HCT116 (cell line): ENCODE measurements around the gene KIRREL3. TPM values are rescaled to one million over a fixed set of nuclear protein-coding genes. Genes with fewer than 3 reads are reported as not detected.

Experiments used
- ATAC-seq: fragments of 200-7000 bp; cut with Tn5 transposase; 2 replicates; pipeline ENCODE4 v1.9.1; 2020; ENCODE audit warnings: mild to moderate bottlenecking, moderate library complexity
- BruUV-seq: library from RNA; stranded (reverse); fragments of 400-500 nt; replicated peaks from 2 replicates; lab custom pipeline; 2021; lab: Mats Ljungman, UMichigan
- CTCF ChIA-PET: fragments of 300-600 bp; sonication (Branson Sonifier 250); formaldehyde crosslinking; loops from one replicate; lab custom pipeline; 2021; ENCODE audit warnings: antibody characterized with exemption; lab: Charles Lee
- POLR2A ChIA-PET: fragments of 300-600, 350-600 bp; sonication (Branson Sonifier 250); formaldehyde crosslinking; loops from one replicate; lab custom pipeline; 2021; ENCODE audit warnings: antibody characterized with exemption; lab: Charles Lee
- RAD21 ChIA-PET, 2 experiments: fragments of 300-600 bp; sonication (Branson Sonifier 250); formaldehyde crosslinking; loops; one replicate each; lab custom pipeline; 2023; ENCODE audit warnings: low total read pairs in 2 of 2; ENCODE audit not compliant: uncharacterized antibody in 2 of 2, unreplicated experiment in 2 of 2, low non-redundant PET in 1 of 2; lab: Charles Lee
- DNase-seq: peaks from one replicate; pipeline ENCODE4 v3.0.0-alpha.2; 2010; ENCODE audit warnings: low read depth, low spot score
- H2AFZ ChIP-seq: fragments of 200-600 bp; shearing (Covaris generic), sonication (generic); 2 replicates; pipeline ENCODE4 v1.6.1; 2017; ENCODE audit warnings: low read depth, mixed run types, mixed read lengths, antibody characterized with exemption, low read length; ENCODE audit not compliant: poor library complexity, severe bottlenecking
- H3K27ac ChIP-seq: 2 replicates; pipeline ENCODE4 v1.5.1; 2012; ENCODE audit warnings: low read depth, low read length
- H3K27me3 ChIP-seq: fragments of 200-600 bp; sonication (generic); 2 replicates; pipeline ENCODE4 v1.6.1; 2016; ENCODE audit warnings: mixed run types, low read length, mixed read lengths; ENCODE audit not compliant: insufficient read depth
- H3K36me3 ChIP-seq, 2 experiments: fragments of 200-500 bp in 1 of 2; fragments of 200-600 bp in 1 of 2; sonication (Bioruptor generic) in 1 of 2; sonication (generic) in 1 of 2; 2 replicates each; pipeline versions ENCODE4 v1.5.1 to v1.6.1; 2014 to 2016; ENCODE audit warnings: low read length in 2 of 2, inconsistent platforms in 1 of 2, mixed read lengths in 1 of 2, mixed run types in 1 of 2; ENCODE audit not compliant: insufficient read depth in 2 of 2, control insufficient read depth in 1 of 2
- H3K4me1 ChIP-seq, 2 experiments: fragments of 200-600 bp in 1 of 2; sonication (generic) in 1 of 2; 2 replicates each; pipeline versions ENCODE4 v1.5.1 to v1.6.1; 2012 to 2017; ENCODE audit warnings: low read length in 2 of 2, inconsistent platforms in 1 of 2, mild to moderate bottlenecking in 1 of 2, mixed read lengths in 1 of 2, mixed run types in 1 of 2, moderate library complexity in 1 of 2; ENCODE audit not compliant: insufficient read depth in 2 of 2, control insufficient read depth in 1 of 2
- H3K4me2 ChIP-seq: fragments of 200-600 bp; sonication (generic); 2 replicates; pipeline ENCODE4 v1.6.1; 2017; ENCODE audit warnings: mixed run types, low read length, mixed read lengths
- H3K4me3 ChIP-seq, 2 experiments: fragments of 200-600 bp in 1 of 2; sonication (generic) in 1 of 2; replicated peaks in 1 of 2; 2 replicates each; pipeline ENCODE4 v1.5.1; 2011 to 2016; ENCODE audit warnings: low read length in 2 of 2, control low read depth in 1 of 2, low read depth in 1 of 2, mild to moderate bottlenecking in 1 of 2, mixed read lengths in 1 of 2, mixed run types in 1 of 2
- H3K79me2 ChIP-seq: fragments of 200-600 bp; sonication (generic); 2 replicates; pipeline ENCODE4 v1.6.1; 2017; ENCODE audit warnings: mild to moderate bottlenecking, mixed run types, low read length, moderate library complexity, mixed read lengths; ENCODE audit not compliant: insufficient read depth
- H3K9ac ChIP-seq: fragments of 200-600 bp; sonication (generic); 2 replicates; pipeline ENCODE4 v1.6.1; 2016; ENCODE audit warnings: low read length, mixed read lengths
- H3K9me2 ChIP-seq: fragments of 200-600 bp; sonication (generic), shearing (Covaris generic); 2 replicates; pipeline ENCODE4 v1.6.1; 2017; ENCODE audit warnings: mixed run types, mild to moderate bottlenecking, moderate library complexity; ENCODE audit not compliant: insufficient read depth
- H3K9me3 ChIP-seq, 2 experiments: fragments of 200-500 bp in 1 of 2; fragments of 200-600 bp in 1 of 2; sonication (Bioruptor generic) in 1 of 2; sonication (generic) in 1 of 2; 2 replicates each; pipeline ENCODE4 v1.6.1; 2014 to 2017; ENCODE audit warnings: low read length in 2 of 2, mixed read lengths in 2 of 2, inconsistent platforms in 1 of 2, low read depth in 1 of 2, mild to moderate bottlenecking in 1 of 2, mixed run types in 1 of 2, moderate library complexity in 1 of 2; ENCODE audit not compliant: control insufficient read depth in 1 of 2, insufficient read depth in 1 of 2
- H4K20me1 ChIP-seq: fragments of 200-600 bp; sonication (generic), shearing (Covaris generic); 2 replicates; pipeline ENCODE4 v1.6.1; 2017; ENCODE audit warnings: mixed run types, mild to moderate bottlenecking, moderate library complexity; ENCODE audit not compliant: insufficient read depth
- CBX3 ChIP-seq: IDR thresholded peaks from 2 replicates; pipeline ENCODE4 v1.6.1; 2012; ENCODE audit warnings: low read depth
- CEBPB ChIP-seq: IDR thresholded peaks from 2 replicates; pipeline ENCODE4 v1.6.1; 2012; ENCODE audit warnings: low read depth
- EGR1 ChIP-seq: IDR thresholded peaks from 2 replicates; pipeline ENCODE4 v1.6.1; 2012; ENCODE audit warnings: low read depth
- ELF1 ChIP-seq: IDR thresholded peaks from 2 replicates; pipeline ENCODE4 v1.6.1; 2012; ENCODE audit warnings: low read depth, borderline replicate concordance
- EZH2 ChIP-seq: fragments of 200-600 bp; sonication (generic); IDR thresholded peaks from 2 replicates; pipeline ENCODE4 v1.6.1; 2017; ENCODE audit warnings: antibody characterized with exemption, mixed run types
- EZH2phosphoT487 ChIP-seq: fragments of 200-600 bp; IDR thresholded peaks from 2 replicates; pipeline ENCODE4 v1.6.1; 2018; ENCODE audit warnings: antibody characterized with exemption, borderline replicate concordance
- FOSL1 ChIP-seq: IDR thresholded peaks from 2 replicates; pipeline ENCODE4 v1.6.1; 2012; ENCODE audit warnings: low read depth
- MAX ChIP-seq: IDR thresholded peaks from 2 replicates; pipeline ENCODE4 v1.6.1; 2012
- POLR2A ChIP-seq: IDR thresholded peaks from 2 replicates; pipeline ENCODE4 v1.7.0; 2011; ENCODE audit warnings: borderline replicate concordance; ENCODE audit not compliant: insufficient read depth, insufficient read length; ENCODE audit errors: extremely low read depth
- POLR2AphosphoS5 ChIP-seq: IDR thresholded peaks from 2 replicates; pipeline ENCODE4 v1.6.1; 2011; ENCODE audit warnings: mild to moderate bottlenecking, low read depth, low read length, moderate library complexity
- RAD21 ChIP-seq: IDR thresholded peaks from 2 replicates; pipeline ENCODE4 v1.6.1; 2012; ENCODE audit warnings: low read depth, mild to moderate bottlenecking
- SIN3A ChIP-seq: IDR thresholded peaks from 2 replicates; pipeline ENCODE4 v1.6.1; 2012; ENCODE audit warnings: low read depth
- TCF7L2 ChIP-seq: IDR thresholded peaks from 2 replicates; pipeline ENCODE4 v1.7.0; 2011; ENCODE audit warnings: borderline replicate concordance, inconsistent platforms; ENCODE audit not compliant: insufficient read depth, insufficient read length; ENCODE audit errors: extremely low read depth
- ZNF274 ChIP-seq: fragments of 200-500 bp; sonication (Bioruptor generic); IDR thresholded peaks from 2 replicates; pipeline ENCODE4 v1.6.1; 2014; ENCODE audit warnings: mild to moderate bottlenecking, low read depth, low read length, inconsistent platforms
- intact Hi-C: fragments of 100-400 bp; cut with micrococcal nuclease; formaldehyde crosslinking; loops from 2 replicates; pipeline ENCODE4 v1.10.0; 2022
- total RNA-seq: library from RNA; stranded (reverse); gene quantifications from one replicate; pipeline ENCODE4 v1.2.1, GENCODE V29; 2021; ENCODE audit not compliant: unreplicated experiment
- TF ChIP-seq, protein P1 (sequence below), 3 experiments: fragments of 200-600 bp in 1 of 3; sonication (generic) in 1 of 3; IDR thresholded peaks in 2 of 3; conservative IDR thresholded peaks in 1 of 3; 2 replicates each; pipeline ENCODE4 v1.5.1; 2012 to 2017; ENCODE audit warnings: low read depth in 2 of 3, low read length in 2 of 3, antibody characterized with exemption in 1 of 3, borderline replicate concordance in 1 of 3, control low read depth in 1 of 3, mild to moderate bottlenecking in 1 of 3, mixed read lengths in 1 of 3, mixed run types in 1 of 3, moderate library complexity in 1 of 3; ENCODE audit not compliant: insufficient read depth in 1 of 3
- TF ChIP-seq, protein P2 (sequence below): IDR thresholded peaks from 2 replicates; pipeline ENCODE4 v1.6.1; 2012

Gene KIRREL3
- total RNA-seq, 1 experiment from 2014 or later = not detected

DNA sequence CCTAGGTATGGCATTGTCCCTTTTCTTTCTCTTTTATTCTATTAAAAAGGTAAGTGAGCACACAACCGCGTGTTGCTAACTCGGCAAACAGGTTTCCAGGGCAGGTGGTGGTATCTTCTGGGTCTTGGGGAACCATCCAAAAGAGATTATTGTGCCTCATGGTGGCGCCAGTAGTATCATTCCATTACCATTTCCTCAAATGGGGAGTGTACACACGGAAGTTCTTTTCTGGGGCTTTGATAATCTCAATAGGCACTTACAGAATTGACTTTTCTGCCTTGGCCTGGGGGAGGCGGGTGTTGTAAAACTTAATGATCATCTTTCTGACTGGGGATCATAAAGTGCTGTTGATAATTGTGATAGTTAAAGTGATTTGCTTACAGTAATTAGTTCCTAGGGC, 234.1 kb downstream of the KIRREL3 start:
- RAD21 ChIA-PET = no interaction called here
- H3K27ac ChIP-seq = no peak overlapping the region

More for the DNA sequence above, 234.1 kb downstream of the KIRREL3 start:
- Histone ChIP-seq H3K4me3 (no peak overlapping the region), H3K9me2 (no peaks in the 10 kb centered on the region), H3K9ac (no peak overlapping the region), H3K4me2 (no peak overlapping the region), H3K27me3 (0 out of 2 replicates have a peak, but pooled peaks cover 6% of the 10 kb centered on the region), H4K20me1 (no peaks in the 10 kb centered on the region)
- CTCF ChIA-PET = no interaction called here
- no peak for ATAC-seq
- no peak for TF ChIP-seq POLR2A
- no peak for TF ChIP-seq ELF1
- TF ChIP-seq EZH2phosphoT487 = no peak
- no peak for TF ChIP-seq EZH2
- TF ChIP-seq MAX = no peak
- no peak for TF ChIP-seq CBX3
- TF ChIP-seq FOSL1 = no peak
- TF ChIP-seq, protein P1, sequence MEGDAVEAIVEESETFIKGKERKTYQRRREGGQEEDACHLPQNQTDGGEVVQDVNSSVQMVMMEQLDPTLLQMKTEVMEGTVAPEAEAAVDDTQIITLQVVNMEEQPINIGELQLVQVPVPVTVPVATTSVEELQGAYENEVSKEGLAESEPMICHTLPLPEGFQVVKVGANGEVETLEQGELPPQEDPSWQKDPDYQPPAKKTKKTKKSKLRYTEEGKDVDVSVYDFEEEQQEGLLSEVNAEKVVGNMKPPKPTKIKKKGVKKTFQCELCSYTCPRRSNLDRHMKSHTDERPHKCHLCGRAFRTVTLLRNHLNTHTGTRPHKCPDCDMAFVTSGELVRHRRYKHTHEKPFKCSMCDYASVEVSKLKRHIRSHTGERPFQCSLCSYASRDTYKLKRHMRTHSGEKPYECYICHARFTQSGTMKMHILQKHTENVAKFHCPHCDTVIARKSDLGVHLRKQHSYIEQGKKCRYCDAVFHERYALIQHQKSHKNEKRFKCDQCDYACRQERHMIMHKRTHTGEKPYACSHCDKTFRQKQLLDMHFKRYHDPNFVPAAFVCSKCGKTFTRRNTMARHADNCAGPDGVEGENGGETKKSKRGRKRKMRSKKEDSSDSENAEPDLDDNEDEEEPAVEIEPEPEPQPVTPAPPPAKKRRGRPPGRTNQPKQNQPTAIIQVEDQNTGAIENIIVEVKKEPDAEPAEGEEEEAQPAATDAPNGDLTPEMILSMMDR (IDR thresholded peaks at IDR 0.05 in 2 of 3, conservative IDR thresholded peaks at IDR 0.05 in 1 of 3; ENCODE audit: borderline replicate concordance in 1 of 3, insufficient read depth in 1 of 3, low read depth in 2 of 3, low read length in 2 of 3) = no peak
- no peak for TF ChIP-seq ZNF274
- TF ChIP-seq POLR2AphosphoS5 = no peak
- no peak for TF ChIP-seq CEBPB
- TF ChIP-seq SIN3A = no peak
- TF ChIP-seq EGR1 = no peak
- no peak for TF ChIP-seq RAD21
- TF ChIP-seq TCF7L2 = no peak
- TF ChIP-seq, protein P2, sequence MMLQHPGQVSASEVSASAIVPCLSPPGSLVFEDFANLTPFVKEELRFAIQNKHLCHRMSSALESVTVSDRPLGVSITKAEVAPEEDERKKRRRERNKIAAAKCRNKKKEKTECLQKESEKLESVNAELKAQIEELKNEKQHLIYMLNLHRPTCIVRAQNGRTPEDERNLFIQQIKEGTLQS = no peak
- TF ChIP-seq, all 23 proteins: peak for 0
- POLR2A ChIA-PET = no interaction called here
- DNase-seq = no peak
- no TSS peak for BruUV-seq
- Histone ChIP-seq H3K79me2 (no peaks in the 10 kb centered on the region), H2AFZ (no peak overlapping the region), H3K9me3 (no peaks in the 10 kb centered on the region), H3K36me3 (no peaks in the 10 kb centered on the region), H3K4me1 (no peaks in the 10 kb centered on the region)
- intact Hi-C loops = no loop called here
